Measurements from ENCODE around the gene SULT1C2.

GRCh38 chr2:108285616-108286015, 3.1 kb upstream of the SULT1C2 start:
- TF ChIP-seq POLR2A (IDR thresholded peaks at IDR 0.05) = no peak
- TF ChIP-seq EP300 (IDR thresholded peaks at IDR 0.05) = no peak
- no peak for TF ChIP-seq CTCF (IDR thresholded peaks at IDR 0.05)
